ENCODE data around the gene KRTAP10-2.
"Not testable (repeated sequence)": the region's sequence is repeated elsewhere in the genome, so short reads cannot be mapped to it uniquely, and the experiment has no call there.

Gene KRTAP10-2

GRCh38 chr21:44551340-44551961 is at the start of gene KRTAP10-2:
Gene KRTAP10-2 (minus strand): TSS chr21:44551505. CDS start chr21:44551458, 47 bp downstream.
- DNase-seq (ENCODE audit: low read depth): no peak

GRCh38 chr21:44601091-44601490 is 49.8 kb upstream of the KRTAP10-2 start:
- not testable (repeated sequence) for DNase-seq (ENCODE audit: low read depth)

GRCh38 chr21:44600118-44600978 is 49.0 kb upstream of the KRTAP10-2 start, which contains the start of gene KRTAP10-7:
Gene KRTAP10-7 (plus strand): TSS chr21:44600597. CDS start chr21:44600622, 25 bp downstream.
- not testable (repeated sequence) for DNase-seq (ENCODE audit: low read depth)

GRCh38 chr21:44599264-44600029 is 48.1 kb upstream of the KRTAP10-2 start:
- no peak for DNase-seq (ENCODE audit: low read depth)

- DNase-seq (ENCODE audit: low read depth): no peak
Observed at GRCh38 chr21:44598061-44598460, 46.8 kb upstream of the KRTAP10-2 start.

GRCh38 chr21:44596068-44596725 is 44.9 kb upstream of the KRTAP10-2 start:
- no peak for DNase-seq (ENCODE audit: low read depth)

- no peak for DNase-seq (ENCODE audit: low read depth)
Observed at GRCh38 chr21:44595524-44595923, 44.2 kb upstream of the KRTAP10-2 start.

- no peak for DNase-seq (ENCODE audit: low read depth)
Observed at GRCh38 chr21:44594406-44594916, 43.2 kb upstream of the KRTAP10-2 start.

GRCh38 chr21:44593598-44594405 is 42.5 kb upstream of the KRTAP10-2 start:
- no peak for DNase-seq (ENCODE audit: low read depth)

GRCh38 chr21:44592446-44593311 is 41.4 kb upstream of the KRTAP10-2 start, which contains the start of gene KRTAP10-6:
Gene KRTAP10-6 (minus strand): TSS chr21:44592505. CDS start chr21:44592484, 21 bp downstream.
- DNase-seq (ENCODE audit: low read depth): no peak

- not testable (repeated sequence) for DNase-seq (ENCODE audit: low read depth)
Observed at GRCh38 chr21:44591801-44592130, 40.5 kb upstream of the KRTAP10-2 start.

GRCh38 chr21:44590897-44591800 is 39.8 kb upstream of the KRTAP10-2 start:
- not testable (repeated sequence) for DNase-seq (ENCODE audit: low read depth)

- DNase-seq (ENCODE audit: low read depth): no peak
Observed at GRCh38 chr21:44590311-44590721, 39.0 kb upstream of the KRTAP10-2 start.

GRCh38 chr21:44589586-44590305 is 38.4 kb upstream of the KRTAP10-2 start:
- no peak for DNase-seq (ENCODE audit: low read depth)

- DNase-seq (ENCODE audit: low read depth): no peak
Observed at GRCh38 chr21:44589094-44589493, 37.8 kb upstream of the KRTAP10-2 start.

GRCh38 chr21:44585892-44586291 is 34.6 kb upstream of the KRTAP10-2 start:
- no peak for DNase-seq (ENCODE audit: low read depth)

GRCh38 chr21:44583800-44584147 is 32.5 kb upstream of the KRTAP10-2 start:
- DNase-seq (ENCODE audit: low read depth): no peak

Measured in activated gamma-delta T cell treated with anti-CD3 and anti-CD28 coated beads, Interleukin-2, amount 50 U/mL, for 16 hours (primary cell).